Suprapubic skin (tissue), 4 donors: Measurements from ENCODE around the gene APOBEC3A. TPM values are rescaled to one million over a fixed set of nuclear protein-coding genes. Genes with fewer than 3 reads are reported as not detected.

Experiments
- DNase-seq, 2 donors: peaks; one replicate each; pipeline ENCODE4 v3.0.0-alpha.2; 2019; ENCODE audit warnings: low spot score in 2 of 2
- H3K27ac ChIP-seq: fragments of 200-600 bp; sonication (generic); one replicate; pipeline ENCODE4 v1.5.1; 2019
- H3K27me3 ChIP-seq: fragments of 200-600 bp; sonication (generic); one replicate; pipeline ENCODE4 v1.5.1; 2019
- H3K36me3 ChIP-seq: fragments of 200-600 bp; sonication (generic); one replicate; pipeline ENCODE4 v1.5.1; 2019
- H3K4me1 ChIP-seq: fragments of 200-600 bp; sonication (generic); one replicate; pipeline ENCODE4 v1.5.1; 2019
- H3K4me3 ChIP-seq: fragments of 200-600 bp; sonication (generic); one replicate; pipeline ENCODE4 v1.5.1; 2019; ENCODE audit warnings: mild to moderate bottlenecking
- H3K9me3 ChIP-seq: fragments of 200-600 bp; sonication (generic); one replicate; pipeline ENCODE4 v1.5.1; 2019
- CTCF ChIP-seq, 2 donors: fragments of 200-600 bp in 1 of 2; fragments of 450-650 bp in 1 of 2; sonication (generic) in 1 of 2; IDR thresholded peaks; one replicate each; pipeline ENCODE4 v1.5.1; 2016 to 2019; ENCODE audit warnings: antibody characterized with exemption in 2 of 2, mild to moderate bottlenecking in 1 of 2, moderate library complexity in 1 of 2
- EP300 ChIP-seq: sonication (generic); formaldehyde crosslinking; IDR thresholded peaks from one replicate; pipeline ENCODE4 v1.6.1; 2017; ENCODE audit warnings: antibody characterized with exemption
- POLR2A ChIP-seq, 2 donors: fragments of 450-650 bp; IDR thresholded peaks; one replicate each; pipeline ENCODE4 v1.6.1; 2017; ENCODE audit warnings: antibody characterized with exemption in 2 of 2, mild to moderate bottlenecking in 2 of 2, moderate library complexity in 2 of 2
- POLR2AphosphoS5 ChIP-seq, 3 donors: sonication (generic); formaldehyde crosslinking; IDR thresholded peaks; one replicate each; pipeline ENCODE4 v1.6.1; 2017; ENCODE audit warnings: antibody characterized with exemption in 3 of 3
- WGBS: methylation state at CpG from one replicate; pipeline ENCODE4 v1.1.5; 2018; 5-methylcytosine and 5-hydroxymethylcytosine counted together
- total RNA-seq, 4 donors: library from RNA; depleted of rRNA; stranded (reverse); fragments of >200 nt; gene quantifications; one replicate each; pipeline ENCODE4 v1.1.0, GENCODE V29; 2016

Gene APOBEC3A
- total RNA-seq, 4 donors from 2014 or later, result 2.1 TPM; not detected in 3

- WGBS, result no CpG with 5 or more reads among the region's 14 CpGs
- Histone ChIP-seq H3K4me1 (peaks cover 16% of the 10 kb centered on the region), H3K36me3 (no peaks in the 10 kb centered on the region), H3K4me3 (no peak overlapping the region), H3K27ac (no peak overlapping the region), H3K9me3 (no peaks in the 10 kb centered on the region), H3K27me3 (no peaks in the 10 kb centered on the region)
- no peak for DNase-seq
- TF ChIP-seq EP300 (no peak), POLR2AphosphoS5 (IDR thresholded peaks at IDR 0.05) (no peak), CTCF (IDR thresholded peaks at IDR 0.05) (no peak), POLR2A (IDR thresholded peaks at IDR 0.05) (no peak)
These were observed 8.4 kb downstream of the APOBEC3A start for GRCh38 chr22:38965614-38966379.

- DNase-seq, result no peak
- no CpG with 5 or more reads among the region's 5 CpGs for WGBS
- TF ChIP-seq EP300 (no peak), POLR2A (IDR thresholded peaks at IDR 0.05) (no peak), POLR2AphosphoS5 (IDR thresholded peaks at IDR 0.05) (no peak), CTCF (IDR thresholded peaks at IDR 0.05) (no peak)
These were observed 8.9 kb downstream of the APOBEC3A start for GRCh38 chr22:38966380-38966702.

GRCh38 chr22:38966942-38967341 is 9.5 kb downstream of the APOBEC3A start:
- H3K27ac ChIP-seq, result no peak overlapping the region
- no CpG with 5 or more reads among the region's 7 CpGs for WGBS

More at GRCh38 chr22:38966380-38966702, 8.9 kb downstream of the APOBEC3A start:
- Histone ChIP-seq H3K4me3 (no peak overlapping the region), H3K4me1 (peaks cover 16% of the 10 kb centered on the region), H3K27me3 (no peaks in the 10 kb centered on the region), H3K9me3 (no peaks in the 10 kb centered on the region), H3K27ac (no peak overlapping the region), H3K36me3 (no peaks in the 10 kb centered on the region)

GRCh38 chr22:38967451-38968450 is 10.3 kb downstream of the APOBEC3A start:
- no peak for DNase-seq
- Histone ChIP-seq H3K9me3 (no peaks in the 10 kb centered on the region), H3K36me3 (no peaks in the 10 kb centered on the region), H3K27me3 (no peaks in the 10 kb centered on the region), H3K27ac (no peak overlapping the region), H3K4me1 (peaks cover 16% of the 10 kb centered on the region), H3K4me3 (no peak overlapping the region)
- no CpG with 5 or more reads among the region's 15 CpGs for WGBS
- TF ChIP-seq EP300, result no peak
- no peak for TF ChIP-seq POLR2AphosphoS5 (IDR thresholded peaks at IDR 0.05)
- no peak for TF ChIP-seq POLR2A (IDR thresholded peaks at IDR 0.05)
- no peak for TF ChIP-seq CTCF (IDR thresholded peaks at IDR 0.05)

More at GRCh38 chr22:38966942-38967341, 9.5 kb downstream of the APOBEC3A start:
- peaks cover 16% of the 10 kb centered on the region for H3K4me1 ChIP-seq
- TF ChIP-seq POLR2AphosphoS5 (IDR thresholded peaks at IDR 0.05) (no peak), POLR2A (IDR thresholded peaks at IDR 0.05) (no peak), CTCF (IDR thresholded peaks at IDR 0.05) (no peak), EP300 (no peak)
- no peaks in the 10 kb centered on the region for H3K27me3 ChIP-seq
- no peak overlapping the region for H3K4me3 ChIP-seq
- H3K36me3 ChIP-seq, result no peaks in the 10 kb centered on the region
- DNase-seq, result no peak
- H3K9me3 ChIP-seq, result no peaks in the 10 kb centered on the region

GRCh38 chr22:38968801-38969200 is 11.4 kb downstream of the APOBEC3A start:
- no peak overlapping the region for H3K4me3 ChIP-seq
- no CpG with 5 or more reads among the region's 11 CpGs for WGBS
- H3K4me1 ChIP-seq, result peaks cover 9% of the 10 kb centered on the region
- no peaks in the 10 kb centered on the region for H3K27me3 ChIP-seq
- H3K9me3 ChIP-seq, result no peaks in the 10 kb centered on the region
- TF ChIP-seq EP300, result no peak
- TF ChIP-seq CTCF (IDR thresholded peaks at IDR 0.05), result no peak
- no peak for TF ChIP-seq POLR2AphosphoS5 (IDR thresholded peaks at IDR 0.05)
- TF ChIP-seq POLR2A (IDR thresholded peaks at IDR 0.05), result no peak
- DNase-seq, result no peak
- H3K36me3 ChIP-seq, result no peaks in the 10 kb centered on the region
- no peak overlapping the region for H3K27ac ChIP-seq
